ENCODE data around the gene LYPD1. TPM values are rescaled to one million over a fixed set of nuclear protein-coding genes. Genes with fewer than 3 reads are reported as not detected.
A peak's percentile ranks its signal among the peaks of the same experiment; 100 is the strongest.

LYPD1 gene, protein sequence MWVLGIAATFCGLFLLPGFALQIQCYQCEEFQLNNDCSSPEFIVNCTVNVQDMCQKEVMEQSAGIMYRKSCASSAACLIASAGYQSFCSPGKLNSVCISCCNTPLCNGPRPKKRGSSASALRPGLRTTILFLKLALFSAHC
- total RNA-seq (2021) (9.8 and 13.8 TPM in 2 replicates), Bru-seq, nascent RNA (percentile 61 among the genes with signal in this experiment), BruChase-seq, experiment 1, labeled RNA remaining after a 2-hour chase (percentile 49 among the genes with signal in this experiment), BruChase-seq, experiment 2, labeled RNA remaining after a 6-hour chase (percentile 50 among the genes with signal in this experiment)
- long read RNA-seq, transcript LYPD1-202 (3 exons, 1,891 nt), result major isoform, 22 of 28 reads
- long read RNA-seq, partial matches to known transcripts, result 1 of 28 reads
- long read RNA-seq, other reads (novel, unspliced or antisense), result 5 of 28 reads

DNA sequence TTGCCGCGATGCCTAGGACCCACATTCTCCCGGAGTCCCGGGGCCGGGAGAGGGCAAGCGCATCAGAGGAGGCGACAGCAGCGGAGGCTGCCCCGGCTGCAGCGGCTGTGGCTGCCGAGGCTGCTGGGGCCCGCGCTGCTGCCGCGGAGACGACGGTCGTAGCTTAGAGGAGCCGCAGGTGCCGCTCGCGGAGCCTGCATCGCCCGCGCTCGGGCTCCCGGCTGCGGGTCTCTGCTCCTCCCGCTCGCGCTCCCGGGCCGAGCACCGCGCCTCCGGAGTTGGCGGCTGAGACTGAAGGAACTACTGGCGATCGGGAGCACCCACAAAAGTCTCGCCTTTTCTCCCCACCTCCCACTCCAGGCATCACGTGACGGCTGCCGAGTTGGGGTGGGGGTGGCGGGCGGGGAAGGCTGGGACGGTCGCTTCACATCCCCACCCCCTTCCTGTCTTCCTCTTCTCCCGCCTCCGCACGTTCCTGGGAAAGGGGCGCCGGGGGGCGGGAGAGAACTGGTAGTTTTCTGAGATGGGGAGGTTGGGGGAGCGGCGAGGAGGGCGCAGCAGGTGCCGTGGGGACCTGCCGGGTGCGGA, at the start of gene LYPD1:
Gene LYPD1 (minus strand): TSS at position 298 of the 588 bp plus-strand sequence. CDS start 273 bp downstream, at position 25.
- ChIA-PET POLR2A (ENCODE audit: low non-redundant PET) (no interaction called here), CTCF (interaction anchor here (1.0 to 1.4 kb wide), 2 partner anchors 11 to 1174 kb away, joined by 3 to 4 read pairs; no protein-coding TSS in a partner anchor)
- H3K36me3 ChIP-seq (ENCODE audit: insufficient read depth, low read length, poor library complexity, severe bottlenecking), result no peaks in the 10 kb centered on the region
- DNase-seq (ENCODE audit: low spot score), result peak; percentile 67
- H3K4me3 ChIP-seq (ENCODE audit: low read depth, low read length, poor library complexity, severe bottlenecking), result peak within 1 kb of the TSS; percentile 68
- no peaks in the 10 kb centered on the region for H3K9me3 ChIP-seq (ENCODE audit: low read depth, low read length, poor library complexity, severe bottlenecking)
- BruUV-seq (replicated peaks), result no TSS peak
- no peaks in the 10 kb centered on the region for H3K27me3 ChIP-seq (replicated peaks; ENCODE audit: insufficient read depth, low read depth, low read length, poor library complexity)
- peak within 1 kb of the TSS; percentile 21 for H3K27ac ChIP-seq (ENCODE audit: low read depth, low read length, poor library complexity, severe bottlenecking)
- intact Hi-C loops (cut with micrococcal nuclease; ENCODE audit: unreplicated experiment), result loop anchor here (5.0 to 10.0 kb wide), 8 partner anchors 123 to 1175 kb away; no protein-coding TSS in a partner anchor
- peaks cover 38% of the 10 kb centered on the region for H3K4me1 ChIP-seq (ENCODE audit: insufficient read depth, low read length, poor library complexity, severe bottlenecking)
- TF ChIP-seq EZH2 (IDR thresholded peaks at IDR 0.05; ENCODE audit: borderline replicate concordance, low read depth, low read length, poor library complexity, severe bottlenecking), result no peak
- TF ChIP-seq, protein P1, sequence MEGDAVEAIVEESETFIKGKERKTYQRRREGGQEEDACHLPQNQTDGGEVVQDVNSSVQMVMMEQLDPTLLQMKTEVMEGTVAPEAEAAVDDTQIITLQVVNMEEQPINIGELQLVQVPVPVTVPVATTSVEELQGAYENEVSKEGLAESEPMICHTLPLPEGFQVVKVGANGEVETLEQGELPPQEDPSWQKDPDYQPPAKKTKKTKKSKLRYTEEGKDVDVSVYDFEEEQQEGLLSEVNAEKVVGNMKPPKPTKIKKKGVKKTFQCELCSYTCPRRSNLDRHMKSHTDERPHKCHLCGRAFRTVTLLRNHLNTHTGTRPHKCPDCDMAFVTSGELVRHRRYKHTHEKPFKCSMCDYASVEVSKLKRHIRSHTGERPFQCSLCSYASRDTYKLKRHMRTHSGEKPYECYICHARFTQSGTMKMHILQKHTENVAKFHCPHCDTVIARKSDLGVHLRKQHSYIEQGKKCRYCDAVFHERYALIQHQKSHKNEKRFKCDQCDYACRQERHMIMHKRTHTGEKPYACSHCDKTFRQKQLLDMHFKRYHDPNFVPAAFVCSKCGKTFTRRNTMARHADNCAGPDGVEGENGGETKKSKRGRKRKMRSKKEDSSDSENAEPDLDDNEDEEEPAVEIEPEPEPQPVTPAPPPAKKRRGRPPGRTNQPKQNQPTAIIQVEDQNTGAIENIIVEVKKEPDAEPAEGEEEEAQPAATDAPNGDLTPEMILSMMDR (conservative IDR thresholded peaks at IDR 0.05; ENCODE audit: low read depth, low read length), result no peak

DNA sequence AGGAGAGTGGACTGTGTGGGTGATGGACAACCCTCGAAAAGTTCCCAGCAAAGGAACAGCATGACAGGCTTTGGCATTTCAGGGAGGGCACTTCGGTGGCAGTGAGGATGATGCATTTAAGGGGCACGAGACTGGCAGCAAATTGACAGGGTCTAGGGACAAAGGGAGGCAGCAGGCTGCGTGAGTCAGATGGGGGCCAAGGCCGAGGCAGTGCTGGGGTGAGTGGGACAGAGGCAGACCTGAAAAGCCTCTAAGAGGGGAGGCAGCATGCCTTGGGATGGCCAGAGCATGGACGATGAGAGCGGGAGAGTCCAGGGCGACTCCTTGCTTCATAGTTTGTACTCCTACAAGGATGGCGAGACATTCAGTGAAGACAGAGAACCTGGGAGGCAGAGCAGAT, 49.5 kb upstream of the LYPD1 start:
- H3K36me3 ChIP-seq (ENCODE audit: insufficient read depth, low read length, poor library complexity, severe bottlenecking), result no peaks in the 10 kb centered on the region
- TF ChIP-seq EZH2 (IDR thresholded peaks at IDR 0.05; ENCODE audit: borderline replicate concordance, low read depth, low read length, poor library complexity, severe bottlenecking), result no peak
- TF ChIP-seq, protein P1 (conservative IDR thresholded peaks at IDR 0.05; ENCODE audit: low read depth, low read length), result no peak
- no peaks in the 10 kb centered on the region for H3K27me3 ChIP-seq (replicated peaks; ENCODE audit: insufficient read depth, low read depth, low read length, poor library complexity)
- H3K4me3 ChIP-seq (ENCODE audit: low read depth, low read length, poor library complexity, severe bottlenecking), result no peak overlapping the region
- DNase-seq (ENCODE audit: low spot score), result no peak
- ChIA-PET CTCF (no interaction called here), POLR2A (ENCODE audit: low non-redundant PET) (no interaction called here)
- no TSS peak for BruUV-seq (replicated peaks)
- peaks cover 15% of the 10 kb centered on the region for H3K4me1 ChIP-seq (ENCODE audit: insufficient read depth, low read length, poor library complexity, severe bottlenecking)
- H3K27ac ChIP-seq (ENCODE audit: low read depth, low read length, poor library complexity, severe bottlenecking), result no peak overlapping the region
- no peaks in the 10 kb centered on the region for H3K9me3 ChIP-seq (ENCODE audit: low read depth, low read length, poor library complexity, severe bottlenecking)
- intact Hi-C loops (cut with micrococcal nuclease; ENCODE audit: unreplicated experiment), result no loop called here

DNA sequence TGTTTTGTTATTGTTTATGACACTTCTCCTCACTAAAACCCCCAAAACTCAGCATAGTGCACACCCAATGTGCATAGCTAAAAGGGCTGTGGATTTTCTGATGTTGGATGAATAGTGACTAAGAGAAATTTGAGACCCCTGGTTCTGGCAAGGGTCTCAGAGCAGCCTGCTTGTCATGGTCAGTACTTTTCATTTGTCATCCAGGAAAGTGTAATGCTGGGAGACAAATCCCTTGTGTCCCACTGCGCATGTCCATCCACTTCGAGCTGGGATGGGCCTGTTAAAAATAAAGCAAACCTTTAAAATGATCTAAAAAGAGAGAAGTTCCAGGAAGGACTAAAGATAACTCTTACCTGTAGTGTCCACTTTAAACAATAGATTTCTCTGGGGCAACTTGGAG, 46.9 kb upstream of the LYPD1 start:
- no TSS peak for BruUV-seq (replicated peaks)
- Histone ChIP-seq H3K36me3 (ENCODE audit: insufficient read depth, low read length, poor library complexity, severe bottlenecking) (no peaks in the 10 kb centered on the region), H3K27me3 (replicated peaks; ENCODE audit: insufficient read depth, low read depth, low read length, poor library complexity) (no peaks in the 10 kb centered on the region), H3K4me3 (ENCODE audit: low read depth, low read length, poor library complexity, severe bottlenecking) (no peak overlapping the region), H3K9me3 (ENCODE audit: low read depth, low read length, poor library complexity, severe bottlenecking) (no peaks in the 10 kb centered on the region), H3K27ac (ENCODE audit: low read depth, low read length, poor library complexity, severe bottlenecking) (no peak overlapping the region), H3K4me1 (ENCODE audit: insufficient read depth, low read length, poor library complexity, severe bottlenecking) (peaks cover 15% of the 10 kb centered on the region)
- CTCF ChIA-PET, result no interaction called here
- DNase-seq (ENCODE audit: low spot score), result no peak
- TF ChIP-seq, protein P1 (conservative IDR thresholded peaks at IDR 0.05; ENCODE audit: low read depth, low read length), result no peak
- no peak for TF ChIP-seq EZH2 (IDR thresholded peaks at IDR 0.05; ENCODE audit: borderline replicate concordance, low read depth, low read length, poor library complexity, severe bottlenecking)
- intact Hi-C loops (cut with micrococcal nuclease; ENCODE audit: unreplicated experiment), result no loop called here
- POLR2A ChIA-PET (ENCODE audit: low non-redundant PET), result no interaction called here

Data from A673 (cell line).